Right renal cortex interstitium (tissue), 3 donors: ENCODE results near the gene TCERG1L. TPM values are rescaled to one million over a fixed set of nuclear protein-coding genes. Genes with fewer than 3 reads are reported as not detected.
"Not testable (repeated sequence)": the region's sequence is repeated elsewhere in the genome, so short reads cannot be mapped to it uniquely, and the experiment has no call there.

Experiments used
- DNase-seq, 3 donors: peaks; one replicate each; pipeline ENCODE4 v3.0.0-alpha.2; 2013; ENCODE audit warnings: low read depth in 3 of 3, low spot score in 2 of 3
- polyA plus RNA-seq, 3 donors: library from polyadenylated mRNA; unstranded; fragments of 120-200 nt; gene quantifications; one replicate each; pipeline ENCODE4 v1.2.1, GENCODE V29; 2013; ENCODE audit not compliant: insufficient read length in 3 of 3

Gene TCERG1L
- polyA plus RNA-seq, 3 donors = 1.2 to 1.7 (median 1.4) TPM

DNA sequence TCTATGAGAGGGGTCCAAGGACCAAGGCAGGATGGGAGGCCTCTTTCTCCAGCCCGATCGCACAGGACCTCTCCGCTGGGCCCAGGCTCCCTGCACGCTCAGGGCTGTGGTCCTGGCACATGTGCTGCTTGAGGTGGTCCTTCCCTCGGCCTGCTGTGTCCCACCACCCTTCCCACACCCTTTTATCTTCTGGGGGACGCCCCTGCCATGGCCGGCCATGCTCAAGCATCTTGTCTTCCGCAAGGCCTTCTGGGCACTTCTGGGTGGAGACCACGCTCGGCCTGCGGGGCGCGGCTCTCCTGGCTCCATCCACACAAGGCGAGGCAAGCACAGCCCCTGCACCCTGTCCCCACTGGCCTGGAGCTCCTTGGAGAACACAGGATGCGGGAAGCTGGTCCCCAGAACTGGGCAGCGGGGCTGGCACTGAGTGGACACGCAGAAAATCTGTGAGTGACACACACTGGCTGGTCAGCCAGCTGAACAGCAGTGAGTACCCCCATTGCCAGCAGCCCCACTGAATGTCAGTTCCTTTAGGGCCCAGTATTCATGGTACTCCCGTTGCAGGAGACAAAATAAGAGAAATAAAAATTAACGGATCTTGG lies 115.9 kb downstream of the TCERG1L start:
- DNase-seq = no peak

DNA sequence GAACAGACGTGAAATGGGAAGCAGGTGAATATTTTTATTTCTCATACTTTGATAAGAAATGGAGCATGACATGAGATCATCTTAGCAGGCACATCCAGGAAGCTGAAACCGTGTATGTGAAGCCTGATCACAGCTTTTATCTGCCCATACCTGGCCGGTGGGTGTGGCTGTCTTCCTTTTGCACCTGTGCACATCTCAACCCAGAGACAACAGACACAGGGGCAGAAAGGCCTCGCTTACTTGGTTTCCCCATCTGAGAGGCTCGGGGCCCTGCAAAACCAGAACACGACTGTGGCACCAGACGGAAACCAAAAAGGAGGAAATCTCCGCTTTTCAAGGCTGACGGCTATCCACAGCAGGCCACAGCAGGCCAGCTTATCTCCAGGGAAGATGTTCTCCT lies 116.4 kb downstream of the TCERG1L start:
- DNase-seq = no peak

- no peak for DNase-seq
Measured at GRCh38 chr10:131193923-131194322, 117.6 kb downstream of the TCERG1L start.

DNA sequence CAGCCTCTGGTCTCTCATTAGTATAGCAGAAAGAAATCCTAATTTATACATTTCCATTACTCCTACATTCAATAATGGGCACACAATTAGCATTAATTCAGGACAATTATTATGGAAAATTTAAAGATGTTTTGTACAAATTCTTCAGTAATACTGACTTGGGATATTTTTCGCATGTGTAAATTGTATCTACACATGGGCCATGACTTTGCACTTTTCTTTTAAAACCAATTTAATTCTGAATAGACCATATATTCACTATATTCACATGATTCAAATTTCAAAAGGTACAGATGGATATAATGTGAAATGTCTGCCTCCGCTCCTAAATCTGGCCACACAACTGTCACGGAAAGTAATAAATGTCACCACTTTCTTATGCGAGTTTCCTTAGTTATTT lies 123.0 kb downstream of the TCERG1L start:
- DNase-seq = no peak

- DNase-seq = no peak
Measured at GRCh38 chr10:131187926-131188325, 123.6 kb downstream of the TCERG1L start.

DNA sequence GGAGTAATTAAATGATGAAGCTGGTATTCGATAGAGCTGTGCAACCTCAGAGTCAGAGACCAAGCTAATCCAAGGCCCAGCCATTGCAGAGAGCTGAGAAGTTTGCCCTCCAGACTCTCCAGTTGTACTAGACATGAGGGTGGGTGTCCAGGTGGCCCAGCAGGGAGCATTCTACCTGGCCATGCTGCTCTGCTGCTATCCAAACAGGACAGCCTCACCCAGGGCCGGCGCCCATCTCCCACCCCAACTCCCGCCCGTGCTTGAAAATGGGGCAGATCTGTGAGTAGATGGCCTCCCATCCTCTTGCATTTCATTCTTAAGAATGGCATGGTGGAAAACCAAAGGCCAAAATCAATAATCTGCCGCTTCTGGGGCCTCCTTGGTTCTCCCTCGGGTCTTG lies 124.2 kb downstream of the TCERG1L start:
- no peak for DNase-seq

GRCh38 chr10:131186547-131187253 lies 124.8 kb downstream of the TCERG1L start:
- no peak for DNase-seq

DNA sequence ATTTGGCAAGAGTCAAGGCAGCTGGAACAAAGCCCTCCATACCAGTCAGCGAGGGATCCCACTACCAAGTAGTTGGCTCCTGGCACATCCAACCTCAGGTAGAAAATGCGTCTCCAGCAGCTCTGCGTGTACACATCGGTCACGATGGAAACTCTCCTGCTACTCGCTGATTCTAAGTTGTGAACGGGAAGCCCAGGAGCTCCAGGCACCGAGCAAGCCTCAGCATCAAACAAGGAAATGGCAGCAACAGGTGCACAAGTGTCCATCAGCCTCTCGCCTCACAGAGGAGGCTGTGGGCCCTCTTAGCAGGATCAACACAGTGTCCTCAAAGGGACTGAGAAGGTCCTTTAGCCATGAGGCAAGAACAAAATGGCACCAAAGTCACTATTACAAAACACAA lies 127.0 kb downstream of the TCERG1L start:
- no peak for DNase-seq

DNA sequence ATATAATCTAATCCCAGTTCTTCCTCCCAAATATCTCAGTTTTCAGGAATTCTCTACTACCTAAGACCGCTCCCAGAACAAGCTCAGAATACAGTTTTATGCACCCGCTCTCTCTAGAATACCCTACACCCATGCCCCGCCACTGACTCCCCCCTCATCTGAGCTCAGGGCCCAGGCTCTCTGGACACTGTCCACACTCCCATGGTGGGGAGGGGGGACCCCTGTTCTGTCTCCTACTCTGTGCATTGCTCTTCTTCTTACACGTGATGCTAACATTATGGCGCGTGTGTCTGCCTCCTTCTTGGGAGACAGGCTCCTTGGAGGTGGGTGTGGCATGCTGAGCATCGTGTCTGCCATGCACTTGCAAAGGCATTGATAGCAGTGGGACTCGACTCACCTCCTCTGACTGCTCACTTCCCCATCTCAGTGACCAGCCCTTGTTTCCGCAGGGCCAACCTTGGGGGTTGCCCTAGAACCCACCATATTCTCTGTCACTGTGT lies 127.9 kb downstream of the TCERG1L start:
- DNase-seq = no peak

GRCh38 chr10:131181456-131181855 lies 130.1 kb downstream of the TCERG1L start:
- no peak for DNase-seq

DNA sequence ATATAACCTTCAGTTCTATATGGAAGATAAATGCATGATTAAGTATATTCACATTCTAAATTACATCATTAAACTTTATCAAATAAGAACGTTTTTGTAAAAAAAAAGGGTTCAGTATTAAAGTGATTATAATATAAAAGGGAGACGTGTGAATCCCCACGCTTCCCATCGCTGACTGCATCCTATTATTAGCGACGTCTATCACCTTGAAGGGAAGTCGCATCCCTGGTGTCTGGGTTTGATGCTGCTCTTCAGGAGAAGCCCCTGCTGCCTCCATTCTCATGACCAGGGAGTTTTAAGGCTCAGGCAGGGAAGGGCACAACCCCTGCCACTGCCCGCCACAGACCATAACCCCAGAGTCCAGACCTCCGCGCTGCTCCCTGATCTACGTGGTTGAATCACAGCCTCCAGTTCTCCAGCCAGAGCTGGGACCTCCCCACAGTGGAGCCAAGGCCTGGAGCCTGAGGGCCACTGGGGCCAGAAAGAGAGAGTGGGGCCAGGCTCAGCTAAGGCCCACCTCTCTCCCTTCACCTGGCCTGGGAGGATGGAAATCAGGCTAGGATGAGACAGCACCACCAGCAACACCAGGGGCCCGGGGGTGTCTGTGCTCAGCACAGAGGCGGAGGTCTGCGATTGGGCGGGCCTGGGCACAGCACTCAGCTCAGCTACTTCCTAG lies 130.6 kb downstream of the TCERG1L start:
- no peak for DNase-seq

GRCh38 chr10:131180086-131180485 lies 131.4 kb downstream of the TCERG1L start:
- DNase-seq = no peak

GRCh38 chr10:131179361-131179760 lies 132.2 kb downstream of the TCERG1L start:
- DNase-seq = no peak

DNA sequence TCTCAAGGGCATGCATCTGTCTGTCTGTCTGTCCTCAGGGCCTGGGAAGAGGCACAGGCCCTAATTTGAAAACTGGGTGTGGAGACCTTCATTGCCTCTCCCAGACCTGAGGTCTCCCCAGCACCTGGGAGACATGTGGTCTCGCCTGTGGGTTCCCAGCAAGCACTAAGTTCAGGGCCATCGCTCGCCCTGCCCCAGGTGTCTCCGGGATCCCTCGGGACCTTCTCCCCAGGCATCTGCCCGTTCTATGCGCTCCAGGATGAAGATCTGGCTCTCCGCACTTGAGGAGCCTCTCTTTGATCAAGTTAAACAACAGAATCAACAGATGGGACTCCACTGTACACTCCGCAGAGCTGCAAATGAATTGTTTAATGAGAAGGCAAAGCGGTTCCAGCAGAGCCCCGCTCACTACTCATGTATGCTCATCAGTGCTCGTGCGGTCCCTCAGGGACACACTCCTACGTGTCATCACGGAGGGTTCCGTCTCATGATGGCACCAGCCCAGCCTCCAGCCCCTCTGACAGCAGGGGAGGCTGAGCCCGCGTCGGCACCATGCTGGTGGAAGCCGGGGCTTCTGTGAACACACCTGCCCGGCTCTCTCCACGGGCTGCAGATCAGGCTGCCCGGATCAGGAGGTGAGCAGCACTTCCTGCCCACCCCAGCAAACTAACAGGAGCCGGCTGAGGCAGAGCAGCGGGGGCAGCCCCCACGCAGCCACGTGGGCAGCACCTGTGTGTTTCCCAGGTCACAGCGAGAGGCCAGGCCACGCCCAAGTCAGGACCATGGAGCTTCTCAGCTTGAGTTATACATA lies 132.8 kb downstream of the TCERG1L start:
- no peak for DNase-seq

- DNase-seq = no peak
Measured at GRCh38 chr10:131177431-131178327, 133.8 kb downstream of the TCERG1L start.

DNA sequence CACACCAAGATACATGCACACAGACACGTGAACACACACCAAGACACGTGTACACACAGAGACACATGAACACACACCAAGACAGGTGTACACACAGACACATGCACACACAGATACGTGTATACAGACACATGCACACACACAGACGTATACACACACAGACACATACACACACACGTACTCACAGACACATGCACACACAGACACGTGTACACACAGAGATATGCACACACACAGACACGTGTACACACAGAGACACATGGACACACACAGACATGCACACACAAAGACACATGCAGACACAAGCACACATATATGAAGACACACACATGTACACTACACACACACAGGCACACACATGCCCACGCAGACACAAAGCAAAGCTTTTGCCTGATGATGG lies 134.6 kb downstream of the TCERG1L start:
- no peak for DNase-seq

- DNase-seq = not testable (repeated sequence)
Measured at GRCh38 chr10:131176324-131176723, 135.2 kb downstream of the TCERG1L start.

DNA sequence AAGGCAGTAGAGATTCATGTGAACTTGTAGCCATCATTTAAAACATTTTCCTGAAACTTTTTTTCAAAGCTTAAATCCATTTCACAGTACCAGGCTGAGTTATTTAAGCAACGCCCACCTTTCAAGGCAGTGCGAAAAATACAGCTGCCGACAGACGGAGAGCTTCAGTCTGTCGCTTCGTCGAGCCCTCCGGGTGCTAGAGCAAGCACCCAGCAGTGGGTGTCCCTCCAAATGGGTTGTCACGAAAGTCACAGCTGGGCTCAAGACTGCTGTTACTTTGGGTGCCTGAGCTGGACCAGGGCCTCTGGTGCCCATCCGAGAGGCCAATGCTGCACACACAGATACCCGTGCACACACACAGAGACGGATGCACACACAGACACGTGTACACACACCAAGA lies 135.6 kb downstream of the TCERG1L start:
- DNase-seq = no peak

DNA sequence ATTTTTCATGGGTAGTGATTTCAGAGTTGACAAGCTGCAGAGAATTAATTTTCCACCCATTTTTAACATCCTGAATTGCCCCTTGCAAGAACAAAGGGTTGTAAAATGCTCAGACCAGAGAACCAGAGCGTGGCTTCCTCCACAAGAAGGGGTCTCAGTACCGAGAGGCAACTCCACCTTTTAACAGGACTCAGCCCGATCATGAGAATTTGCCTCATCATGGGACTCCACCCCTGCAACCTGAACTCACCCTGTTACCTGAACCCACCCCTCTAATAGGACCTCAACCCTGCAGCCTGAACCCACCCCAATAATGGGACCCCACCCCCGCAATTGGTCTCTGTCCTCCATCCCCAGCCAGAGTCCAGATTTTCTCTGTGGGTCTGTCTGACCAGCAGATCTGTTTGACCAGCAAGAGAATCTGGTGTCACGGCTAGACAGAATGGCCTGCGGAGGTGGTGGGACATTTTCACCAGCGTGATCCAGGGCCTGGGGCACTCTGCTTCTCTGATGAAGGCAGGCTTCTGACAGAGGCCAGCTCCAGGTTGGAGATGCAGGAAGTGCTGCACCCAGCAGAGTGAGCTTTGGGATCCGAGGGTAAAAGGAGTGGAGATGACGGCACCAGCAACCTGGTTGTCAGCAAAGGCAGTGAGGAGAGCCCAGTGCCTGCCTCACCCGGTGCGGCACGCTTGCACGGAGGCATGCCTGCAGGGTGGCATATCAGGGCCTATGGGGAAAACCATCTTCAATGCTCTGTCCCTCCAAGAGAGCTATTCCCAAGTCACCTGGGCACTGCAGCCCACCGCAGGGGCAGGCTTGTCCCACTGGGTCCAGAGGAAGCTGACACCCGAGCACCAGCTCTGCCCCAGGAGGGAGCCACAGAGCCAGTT lies 136.6 kb downstream of the TCERG1L start:
- DNase-seq = no peak
